ENCODE results near the gene TMPRSS9. TPM values are rescaled to one million over a fixed set of nuclear protein-coding genes. Genes with fewer than 3 reads are reported as not detected.
"Not testable (repeated sequence)": the region's sequence is repeated elsewhere in the genome, so short reads cannot be mapped to it uniquely, and the experiment has no call there.

Gene TMPRSS9
- total RNA-seq, 2 experiments from 2014 or later: not detected

- CTCF ChIA-PET: no interaction called here
- Mint-ChIP-seq H3K27me3 (no peaks in the 10 kb centered on the region), H3K4me3 (no peak overlapping the region), H3K27ac (no peak overlapping the region), H3K4me1 (ENCODE audit: low read depth) (no peaks in the 10 kb centered on the region), H3K9me3 (no peaks in the 10 kb centered on the region), H3K36me3 (no peaks in the 10 kb centered on the region)
- POLR2A ChIA-PET: no interaction called here
- no peak for DNase-seq
- intact Hi-C loops (cut with micrococcal nuclease): no loop called here
Measured at GRCh38 chr19:2345794-2346663, 14.0 kb upstream of the TMPRSS9 start.

- H3K4me1 Mint-ChIP-seq (ENCODE audit: low read depth); H3K27ac Mint-ChIP-seq; DNase-seq; H3K4me3 Mint-ChIP-seq; H3K27me3 Mint-ChIP-seq; intact Hi-C loops (cut with micrococcal nuclease); CTCF ChIA-PET; POLR2A ChIA-PET; H3K36me3 Mint-ChIP-seq; H3K9me3 Mint-ChIP-seq: not testable (repeated sequence)
Measured at GRCh38 chr19:2349818-2350217, 10.2 kb upstream of the TMPRSS9 start.

GRCh38 chr19:2350656-2351055, 9.4 kb upstream of the TMPRSS9 start:
- Mint-ChIP-seq H3K4me1 (ENCODE audit: low read depth) (no peaks in the 10 kb centered on the region), H3K9me3 (no peaks in the 10 kb centered on the region), H3K4me3 (no peak overlapping the region), H3K27ac (no peak overlapping the region), H3K36me3 (no peaks in the 10 kb centered on the region), H3K27me3 (no peaks in the 10 kb centered on the region)
- DNase-seq: no peak
- CTCF ChIA-PET: no interaction called here
- POLR2A ChIA-PET: no interaction called here
- intact Hi-C loops (cut with micrococcal nuclease): no loop called here

- Mint-ChIP-seq H3K27me3 (no peaks in the 10 kb centered on the region), H3K27ac (no peak overlapping the region), H3K4me3 (no peak overlapping the region), H3K36me3 (no peaks in the 10 kb centered on the region), H3K4me1 (ENCODE audit: low read depth) (no peaks in the 10 kb centered on the region), H3K9me3 (no peaks in the 10 kb centered on the region)
- intact Hi-C loops (cut with micrococcal nuclease): no loop called here
- ChIA-PET POLR2A (no interaction called here), CTCF (no interaction called here)
- DNase-seq: no peak
Measured at GRCh38 chr19:2351591-2351990, 8.5 kb upstream of the TMPRSS9 start.

- no peaks in the 10 kb centered on the region for H3K9me3 Mint-ChIP-seq
- no peaks in the 10 kb centered on the region for H3K4me1 Mint-ChIP-seq (ENCODE audit: low read depth)
- ChIA-PET CTCF (no interaction called here), POLR2A (no interaction called here)
- H3K27me3 Mint-ChIP-seq: no peaks in the 10 kb centered on the region
- intact Hi-C loops (cut with micrococcal nuclease): no loop called here
- H3K36me3 Mint-ChIP-seq: no peaks in the 10 kb centered on the region
- H3K4me3 Mint-ChIP-seq: no peak overlapping the region
- DNase-seq: no peak
- H3K27ac Mint-ChIP-seq: no peak overlapping the region
Measured at GRCh38 chr19:2352121-2352520, 7.9 kb upstream of the TMPRSS9 start.

- Mint-ChIP-seq H3K27me3 (no peaks in the 10 kb centered on the region), H3K4me3 (no peak overlapping the region), H3K27ac (no peak overlapping the region), H3K9me3 (no peaks in the 10 kb centered on the region), H3K4me1 (ENCODE audit: low read depth) (no peaks in the 10 kb centered on the region), H3K36me3 (no peaks in the 10 kb centered on the region)
- CTCF ChIA-PET: no interaction called here
- POLR2A ChIA-PET: no interaction called here
- DNase-seq: no peak
- intact Hi-C loops (cut with micrococcal nuclease): no loop called here
Measured at GRCh38 chr19:2353159-2353886, 6.7 kb upstream of the TMPRSS9 start.

GRCh38 chr19:2353887-2354592, 6.0 kb upstream of the TMPRSS9 start:
- H3K4me3 Mint-ChIP-seq: no peak overlapping the region
- H3K27me3 Mint-ChIP-seq: no peaks in the 10 kb centered on the region
- intact Hi-C loops (cut with micrococcal nuclease): no loop called here
- no peaks in the 10 kb centered on the region for H3K9me3 Mint-ChIP-seq
- ChIA-PET CTCF (no interaction called here), POLR2A (no interaction called here)
- H3K36me3 Mint-ChIP-seq: no peaks in the 10 kb centered on the region
- no peaks in the 10 kb centered on the region for H3K4me1 Mint-ChIP-seq (ENCODE audit: low read depth)
- DNase-seq: no peak
- no peak overlapping the region for H3K27ac Mint-ChIP-seq

- no peak for DNase-seq
- Mint-ChIP-seq H3K9me3 (no peaks in the 10 kb centered on the region), H3K4me1 (ENCODE audit: low read depth) (no peaks in the 10 kb centered on the region), H3K27ac (no peak overlapping the region), H3K27me3 (no peaks in the 10 kb centered on the region), H3K36me3 (no peaks in the 10 kb centered on the region), H3K4me3 (no peak overlapping the region)
- POLR2A ChIA-PET: no interaction called here
- CTCF ChIA-PET: no interaction called here
- intact Hi-C loops (cut with micrococcal nuclease): no loop called here
Measured at GRCh38 chr19:2354670-2355069, 5.4 kb upstream of the TMPRSS9 start.

GRCh38 chr19:2355168-2356035, 4.7 kb upstream of the TMPRSS9 start:
- intact Hi-C loops (cut with micrococcal nuclease): no loop called here
- ChIA-PET POLR2A (interaction anchor here (0.7 kb wide), 1 partner anchor 77 kb away, joined by 3 read pairs; no protein-coding TSS in a partner anchor), CTCF (no interaction called here)
- H3K27ac Mint-ChIP-seq: no peak overlapping the region
- H3K4me1 Mint-ChIP-seq (ENCODE audit: low read depth): peaks cover 1% of the 10 kb centered on the region
- peaks cover 1% of the 10 kb centered on the region for H3K27me3 Mint-ChIP-seq
- H3K36me3 Mint-ChIP-seq: no peaks in the 10 kb centered on the region
- no peaks in the 10 kb centered on the region for H3K9me3 Mint-ChIP-seq
- no peak for DNase-seq
- no peak overlapping the region for H3K4me3 Mint-ChIP-seq

- intact Hi-C loops (cut with micrococcal nuclease): no loop called here
- ChIA-PET POLR2A (no interaction called here), CTCF (no interaction called here)
- Mint-ChIP-seq H3K4me3 (no peak overlapping the region), H3K4me1 (ENCODE audit: low read depth) (peaks cover 3% of the 10 kb centered on the region), H3K36me3 (no peaks in the 10 kb centered on the region), H3K27me3 (peaks cover 6% of the 10 kb centered on the region), H3K9me3 (no peaks in the 10 kb centered on the region), H3K27ac (no peak overlapping the region)
- no peak for DNase-seq
Measured at GRCh38 chr19:2356036-2356646, 3.9 kb upstream of the TMPRSS9 start.

- Mint-ChIP-seq H3K9me3 (no peaks in the 10 kb centered on the region), H3K27ac (no peak overlapping the region), H3K36me3 (no peaks in the 10 kb centered on the region), H3K4me3 (no peak overlapping the region), H3K27me3 (peaks cover 6% of the 10 kb centered on the region), H3K4me1 (ENCODE audit: low read depth) (peaks cover 3% of the 10 kb centered on the region)
- POLR2A ChIA-PET: no interaction called here
- no peak for DNase-seq
- CTCF ChIA-PET: no interaction called here
- intact Hi-C loops (cut with micrococcal nuclease): no loop called here
Measured at GRCh38 chr19:2357279-2358206, 2.5 kb upstream of the TMPRSS9 start.

Data from activated CD4-positive, alpha-beta memory T cell treated with anti-CD3 and anti-CD28 coated beads for 36 hours (primary cell).